Natural killer cell (primary cell): ENCODE measurements around the gene NFATC3. TPM values are rescaled to one million over a fixed set of nuclear protein-coding genes. Genes with fewer than 3 reads are reported as not detected.
A peak's percentile ranks its signal among the peaks of the same experiment; 100 is the strongest.

Experiments
- ATAC-seq, 3 donors: fragments of 150-1000 bp in 2 of 3; fragments of 200-7000 bp in 1 of 3; cut with Tn5 transposase; 1 replicate in 1 of 3; 2 replicates in 2 of 3; pipeline ENCODE4 v1.10.0; 2021; ENCODE audit warnings: mild to moderate bottlenecking in 2 of 3, moderate library complexity in 2 of 3
- DNase-seq, 2 donors: peaks; one replicate each; pipeline versions ENCODE4 v3.0.0 to v3.0.0-alpha.2; 2013 to 2021; ENCODE audit warnings: mixed read lengths in 1 of 2
- H3K27ac ChIP-seq: one replicate; pipeline ENCODE4 v1.5.1; 2013; ENCODE audit warnings: mild to moderate bottlenecking, low read length
- H3K27me3 ChIP-seq: one replicate; pipeline ENCODE4 v1.6.1; 2013; ENCODE audit warnings: low read length; ENCODE audit not compliant: control insufficient read depth, insufficient read depth
- H3K36me3 ChIP-seq: one replicate; pipeline ENCODE4 v1.6.1; 2013; ENCODE audit warnings: low read length; ENCODE audit not compliant: control insufficient read depth, insufficient read depth
- H3K4me1 ChIP-seq: one replicate; pipeline ENCODE4 v1.6.1; 2013; ENCODE audit warnings: low read length; ENCODE audit not compliant: control insufficient read depth, insufficient read depth
- H3K4me3 ChIP-seq: one replicate; pipeline ENCODE4 v1.5.1; 2013; ENCODE audit warnings: low read length
- H3K9me3 ChIP-seq: one replicate; pipeline ENCODE4 v1.6.1; 2013; ENCODE audit warnings: low read length; ENCODE audit not compliant: control insufficient read depth, insufficient read depth
- H3K27ac Mint-ChIP-seq, 2 donors: one replicate each; pipeline ENCODE4 v1.8.0; 2022; ENCODE audit warnings: mild to moderate bottlenecking in 2 of 2, mixed read lengths in 2 of 2, moderate library complexity in 1 of 2
- H3K27me3 Mint-ChIP-seq, 2 donors: one replicate each; pipeline ENCODE4 v1.8.0; 2022; ENCODE audit warnings: low read depth in 2 of 2, mixed read lengths in 2 of 2
- H3K36me3 Mint-ChIP-seq: one replicate; pipeline ENCODE4 v1.8.0; 2022; ENCODE audit warnings: mixed read lengths
- H3K4me1 Mint-ChIP-seq, 2 donors: one replicate each; pipeline ENCODE4 v1.8.0; 2022; ENCODE audit warnings: mixed read lengths in 2 of 2
- H3K4me3 Mint-ChIP-seq: one replicate; pipeline ENCODE4 v1.8.0; 2022; ENCODE audit warnings: mild to moderate bottlenecking, moderate library complexity, mixed read lengths
- H3K9me3 Mint-ChIP-seq, 2 donors: one replicate each; pipeline ENCODE4 v1.8.0; 2022; ENCODE audit warnings: mixed read lengths in 2 of 2
- CTCF ChIP-seq: fragments of 200-600 bp; IDR thresholded peaks from one replicate; pipeline ENCODE4 v1.8.0; 2022; ENCODE audit warnings: antibody characterized with exemption
- WGBS: methylation state at CpG from one replicate; pipeline ENCODE4 v1.1.7; 2013; ENCODE audit warnings: missing lambda C conversion rate; ENCODE audit not compliant: insufficient coverage; 5-methylcytosine and 5-hydroxymethylcytosine counted together
- intact Hi-C: fragments of 100-400 bp; cut with micrococcal nuclease; formaldehyde crosslinking; loops from one replicate; pipeline ENCODE4 v1.14.2; 2022
- total RNA-seq, 4 donors: library from RNA; stranded (reverse); fragments of 120-200 nt in 1 of 4; gene quantifications; one replicate each; pipeline versions ENCODE4 v1.2.3 to v1.2.4, GENCODE V29; 2013 to 2022

The NFATC3 gene
- total RNA-seq, 3 donors from 2014 or later (not counting 1 experiment from before 2014, with no cell fraction given) = 241 to 282 (median 263) TPM

DNA sequence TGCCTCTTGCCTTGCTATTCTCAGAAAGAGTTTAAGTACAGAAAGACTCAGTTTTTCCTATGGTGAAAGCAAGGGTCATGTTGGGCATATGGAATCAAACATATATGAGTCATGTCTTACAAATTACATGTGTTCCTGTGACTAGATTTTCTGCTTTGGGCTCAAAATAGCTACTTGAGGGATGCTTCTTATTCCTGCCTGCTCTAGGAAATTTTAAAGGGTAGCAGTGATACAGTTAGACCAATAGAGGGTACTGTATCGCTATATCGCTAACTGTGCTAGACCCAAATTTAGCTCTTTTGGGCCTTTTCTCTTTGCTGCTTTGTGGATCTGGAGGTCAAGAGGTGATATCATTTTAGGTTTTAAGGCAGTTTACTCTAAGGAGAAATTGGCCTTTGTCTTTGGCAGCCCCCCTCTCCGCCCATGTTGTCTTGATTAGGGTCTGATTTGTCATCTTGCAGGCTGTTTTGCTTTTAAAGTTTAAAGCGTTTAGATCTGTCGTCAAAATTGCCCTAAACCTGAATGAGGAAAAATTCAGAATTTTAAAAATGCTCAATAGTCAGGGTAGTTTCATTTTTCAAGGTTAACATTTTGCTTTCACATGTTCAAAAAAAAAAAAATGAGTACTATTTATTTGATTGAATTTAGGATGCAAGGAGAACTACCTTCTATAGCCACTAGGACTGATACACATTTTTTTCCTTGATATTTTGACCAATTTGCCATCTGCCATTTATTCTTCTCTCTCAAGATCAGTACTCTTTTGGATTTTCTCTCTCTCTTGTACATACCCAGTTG, 8.8 kb downstream of the NFATC3 start:
- ATAC-seq = peak; percentile 78 to 85 (median 85)
- TF ChIP-seq CTCF = peak; percentile 61
- no peaks in the 10 kb centered on the region for H3K27me3 Mint-ChIP-seq

GRCh38 chr16:68094614-68094934, 9.4 kb downstream of the NFATC3 start:
- Histone ChIP-seq H3K4me3 (no peak overlapping the region), H3K36me3 (no peaks in the 10 kb centered on the region), H3K4me1 (peaks cover 35% of the 10 kb centered on the region), H3K27me3 (no peaks in the 10 kb centered on the region), H3K9me3 (no peaks in the 10 kb centered on the region), H3K27ac (no peak overlapping the region)
- intact Hi-C loops = loop anchor here (1.0 to 10.0 kb wide), 3 partner anchors 22 to 135 kb away; no protein-coding TSS in a partner anchor
- peaks cover 77 to 79% of the 10 kb centered on the region in 2 donors for H3K4me1 Mint-ChIP-seq
- peak overlapping the region; percentile 66 to 89 for H3K27ac Mint-ChIP-seq
- peak overlapping the region; percentile 47 for H3K4me3 Mint-ChIP-seq
- H3K27me3 Mint-ChIP-seq = no peaks in the 10 kb centered on the region
- no peak for TF ChIP-seq CTCF
- DNase-seq (no peak), ATAC-seq (no peak)
- H3K9me3 Mint-ChIP-seq = no peaks in the 10 kb centered on the region
- 77% methylated on average over 2 of the region's 4 CpGs for WGBS
- no peaks in the 10 kb centered on the region for H3K36me3 Mint-ChIP-seq

More for the DNA sequence above, 8.8 kb downstream of the NFATC3 start:
- intact Hi-C loops = loop anchor here (1.0 to 10.0 kb wide), 3 partner anchors 22 to 135 kb away; no protein-coding TSS in a partner anchor
- Mint-ChIP-seq H3K27ac (peak overlapping the region; percentile 66 to 89), H3K36me3 (no peaks in the 10 kb centered on the region), H3K9me3 (no peaks in the 10 kb centered on the region), H3K4me3 (peak overlapping the region; percentile 47), H3K4me1 (peaks cover 82 to 84% of the 10 kb centered on the region in 2 donors)
- 77% methylated on average over 4 of the region's 5 CpGs for WGBS
- Histone ChIP-seq H3K27ac (peak overlapping the region; percentile 58), H3K9me3 (no peaks in the 10 kb centered on the region), H3K36me3 (no peaks in the 10 kb centered on the region), H3K27me3 (no peaks in the 10 kb centered on the region), H3K4me3 (no peak overlapping the region), H3K4me1 (peaks cover 31% of the 10 kb centered on the region)
- peak in 1 of 2 donors; percentile 64 for DNase-seq

DNA sequence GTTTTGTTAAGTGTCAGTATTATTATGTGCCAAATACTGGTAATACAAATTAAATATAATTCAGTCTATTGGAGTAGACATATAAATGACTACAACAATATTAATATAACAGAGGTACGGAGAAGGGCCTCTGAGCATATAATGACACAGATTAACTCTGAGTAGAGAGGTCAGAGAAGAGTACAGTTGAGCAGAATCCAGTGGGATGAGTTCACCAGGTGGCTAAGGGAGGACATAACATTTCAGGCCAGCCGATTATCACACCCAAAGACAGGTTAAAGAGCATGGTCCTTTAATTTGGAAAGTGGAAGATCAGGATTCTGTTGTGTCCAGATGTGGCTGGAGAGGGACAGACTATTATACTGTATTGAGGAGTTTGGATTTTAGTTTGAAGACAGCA, 11.3 kb downstream of the NFATC3 start:
- H3K4me1 Mint-ChIP-seq = peaks cover 68 to 73% of the 10 kb centered on the region in 2 donors
- H3K4me3 Mint-ChIP-seq = peak overlapping the region; percentile 15
- H3K27ac ChIP-seq = no peak overlapping the region
- intact Hi-C loops = loop anchor here (10.0 kb wide), 1 partner anchor 48 kb away; no protein-coding TSS in a partner anchor
- H3K36me3 ChIP-seq = no peaks in the 10 kb centered on the region
- no peaks in the 10 kb centered on the region for H3K9me3 Mint-ChIP-seq
- no peak for TF ChIP-seq CTCF
- H3K9me3 ChIP-seq = no peaks in the 10 kb centered on the region
- H3K27me3 Mint-ChIP-seq = no peaks in the 10 kb centered on the region
- WGBS = 87% methylated on average over 2 of the region's 2 CpGs
- ATAC-seq = no peak
- H3K4me1 ChIP-seq = peaks cover 50% of the 10 kb centered on the region
- DNase-seq = no peak
- H3K27me3 ChIP-seq = no peaks in the 10 kb centered on the region
- H3K27ac Mint-ChIP-seq = peak overlapping the region; percentile 66 to 89
- no peak overlapping the region for H3K4me3 ChIP-seq
- no peaks in the 10 kb centered on the region for H3K36me3 Mint-ChIP-seq
